ENCODE data around the gene TOX2. TPM values are rescaled to one million over a fixed set of nuclear protein-coding genes. Genes with fewer than 3 reads are reported as not detected.

Gene TOX2
- total and polyA plus RNA-seq, 9 donors: 0.69 to 5.6 (median 1.8) TPM

DNA sequence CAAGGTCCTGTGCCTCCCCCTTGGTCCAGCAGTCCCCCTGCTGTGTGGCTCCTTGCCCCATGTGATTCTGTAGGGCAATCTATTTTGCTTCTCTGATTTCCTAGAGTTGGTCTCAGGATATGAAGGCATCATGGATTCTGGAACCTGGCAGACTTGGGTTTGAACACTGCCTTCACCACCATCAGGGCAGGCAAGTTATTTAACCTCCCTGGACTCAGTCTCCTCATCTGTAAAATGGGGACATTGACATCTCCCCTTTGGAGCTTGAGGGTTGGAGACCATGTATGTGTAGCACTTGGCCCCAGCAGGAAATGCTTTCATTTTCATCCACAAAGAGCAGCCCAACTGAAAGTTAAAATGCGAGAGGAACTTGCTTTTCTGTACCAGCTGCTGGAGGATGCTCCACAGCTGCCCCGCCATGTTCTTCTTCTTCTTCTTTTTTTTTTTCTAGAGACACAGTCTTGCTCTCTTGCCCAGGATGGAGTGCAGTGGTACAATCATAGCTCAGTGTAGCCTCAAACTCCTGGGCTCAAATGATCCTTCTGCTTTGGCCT is 6.7 kb downstream of the TOX2 start:
- TF ChIP-seq CTCF (IDR thresholded peaks at IDR 0.05) (no peak), POLR2A (IDR thresholded peaks at IDR 0.05) (no peak), EP300 (IDR thresholded peaks at IDR 0.05) (no peak)
- Histone ChIP-seq H3K27me3 (no peaks in the 10 kb centered on the region), H3K27ac (no peak overlapping the region), H3K36me3 (no peaks in the 10 kb centered on the region), H3K4me3 (no peak overlapping the region), H3K4me1 (ENCODE audit: insufficient read depth) (no peaks in the 10 kb centered on the region), H3K9me3 (no peaks in the 10 kb centered on the region)
- WGBS, 3 donors: 69 to 74% (median 72%) methylated on average over 2 of the region's 2 CpGs
- no peak for DNase-seq
- intact Hi-C loops (cut with DNase I): no loop called here

- 75 to 80% (median 78%) methylated on average over 2 of the region's 2 CpGs for WGBS, 3 donors
- DNase-seq: no peak
- no peaks in the 10 kb centered on the region for H3K4me1 ChIP-seq (ENCODE audit: insufficient read depth)
- no peaks in the 10 kb centered on the region for H3K36me3 ChIP-seq
- H3K9me3 ChIP-seq: no peaks in the 10 kb centered on the region
- no peak overlapping the region for H3K4me3 ChIP-seq
- intact Hi-C loops (cut with DNase I): no loop called here
- no peaks in the 10 kb centered on the region for H3K27me3 ChIP-seq
- no peak overlapping the region for H3K27ac ChIP-seq
- TF ChIP-seq EP300 (IDR thresholded peaks at IDR 0.05) (no peak), POLR2A (IDR thresholded peaks at IDR 0.05) (no peak)
Measured at GRCh38 chr20:43922614-43923013, 8.0 kb downstream of the TOX2 start.

DNA sequence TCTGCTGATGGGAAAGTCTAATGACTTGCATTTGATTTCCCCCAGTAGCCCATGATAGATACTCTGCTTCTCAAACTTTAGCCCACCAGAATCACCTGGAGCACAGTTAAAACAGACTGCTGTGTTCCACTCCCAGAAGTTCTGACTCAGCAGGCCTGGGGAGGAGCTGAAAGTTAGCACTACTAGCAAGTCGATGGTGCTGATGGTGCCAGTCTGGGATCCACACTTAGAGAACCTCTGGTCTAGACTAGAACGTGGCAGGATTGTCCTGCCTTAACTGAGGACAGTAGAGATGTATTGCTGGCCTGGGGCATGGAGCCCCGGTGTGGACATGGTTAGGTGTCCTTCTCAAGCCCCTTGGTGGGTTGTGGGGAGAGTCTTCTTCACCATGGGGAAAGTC is 8.7 kb downstream of the TOX2 start:
- Histone ChIP-seq H3K9me3 (no peaks in the 10 kb centered on the region), H3K27me3 (no peaks in the 10 kb centered on the region), H3K27ac (no peak overlapping the region), H3K4me1 (ENCODE audit: insufficient read depth) (no peaks in the 10 kb centered on the region), H3K36me3 (no peaks in the 10 kb centered on the region), H3K4me3 (no peak overlapping the region)
- DNase-seq: no peak
- intact Hi-C loops (cut with DNase I): no loop called here
- WGBS, 3 donors: 72 to 82% (median 80%) methylated on average over 2 to 3 of the region's 3 CpGs
- no peak for TF ChIP-seq POLR2A (IDR thresholded peaks at IDR 0.05)
- no peak for TF ChIP-seq CTCF (IDR thresholded peaks at IDR 0.05)
- no peak for TF ChIP-seq EP300 (IDR thresholded peaks at IDR 0.05)

- no peaks in the 10 kb centered on the region for H3K27me3 ChIP-seq
- H3K4me1 ChIP-seq (ENCODE audit: insufficient read depth): no peaks in the 10 kb centered on the region
- intact Hi-C loops (cut with DNase I): no loop called here
- no peak for DNase-seq
- H3K36me3 ChIP-seq: no peaks in the 10 kb centered on the region
- WGBS, 3 donors: 71 to 80% (median 75%) methylated on average over 4 of the region's 4 CpGs
- no peak overlapping the region for H3K27ac ChIP-seq
- H3K9me3 ChIP-seq: no peaks in the 10 kb centered on the region
- no peak overlapping the region for H3K4me3 ChIP-seq
- no peak for TF ChIP-seq CTCF (IDR thresholded peaks at IDR 0.05)
- TF ChIP-seq POLR2A (IDR thresholded peaks at IDR 0.05): no peak
- no peak for TF ChIP-seq EP300 (IDR thresholded peaks at IDR 0.05)
Measured at GRCh38 chr20:43923917-43924316, 9.3 kb downstream of the TOX2 start.

DNA sequence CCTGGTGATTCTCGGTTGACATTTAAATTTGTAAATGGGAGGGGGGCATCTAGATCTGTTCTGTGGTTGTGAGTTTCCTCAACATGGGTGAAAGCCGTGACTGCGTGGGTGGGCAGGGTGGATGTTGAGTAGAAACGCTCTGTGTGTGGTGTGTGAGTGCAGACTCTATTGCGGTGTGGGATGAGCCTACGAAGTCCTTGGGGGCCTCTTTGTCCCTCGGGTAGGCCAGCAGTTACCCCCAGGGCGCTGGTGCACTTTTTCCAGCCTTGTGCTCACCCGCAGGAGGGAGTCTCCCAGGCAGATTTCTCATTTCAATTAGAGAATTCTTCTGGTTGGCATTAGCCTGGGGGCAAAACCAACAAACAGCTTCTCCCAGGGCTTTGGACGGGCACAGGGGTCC is 10.6 kb downstream of the TOX2 start:
- Histone ChIP-seq H3K9me3 (no peaks in the 10 kb centered on the region), H3K27ac (no peak overlapping the region), H3K27me3 (no peaks in the 10 kb centered on the region), H3K4me3 (no peak overlapping the region), H3K36me3 (no peaks in the 10 kb centered on the region), H3K4me1 (ENCODE audit: insufficient read depth) (no peaks in the 10 kb centered on the region)
- intact Hi-C loops (cut with DNase I): no loop called here
- no peak for DNase-seq
- no peak for TF ChIP-seq POLR2A (IDR thresholded peaks at IDR 0.05)
- TF ChIP-seq CTCF (IDR thresholded peaks at IDR 0.05): no peak
- TF ChIP-seq EP300 (IDR thresholded peaks at IDR 0.05): no peak
- WGBS, 3 donors: 63 to 69% (median 68%) methylated on average over 10 of the region's 10 CpGs

All from ovary (tissue), 9 donors.